ENCODE measurements around the gene PLLP. TPM values are rescaled to one million over a fixed set of nuclear protein-coding genes. Genes with fewer than 3 reads are reported as not detected.
A peak's percentile ranks its signal among the peaks of the same experiment; 100 is the strongest.

Gene PLLP
- total RNA-seq, 1 donor from 2014 or later, result 5.2 TPM

DNA sequence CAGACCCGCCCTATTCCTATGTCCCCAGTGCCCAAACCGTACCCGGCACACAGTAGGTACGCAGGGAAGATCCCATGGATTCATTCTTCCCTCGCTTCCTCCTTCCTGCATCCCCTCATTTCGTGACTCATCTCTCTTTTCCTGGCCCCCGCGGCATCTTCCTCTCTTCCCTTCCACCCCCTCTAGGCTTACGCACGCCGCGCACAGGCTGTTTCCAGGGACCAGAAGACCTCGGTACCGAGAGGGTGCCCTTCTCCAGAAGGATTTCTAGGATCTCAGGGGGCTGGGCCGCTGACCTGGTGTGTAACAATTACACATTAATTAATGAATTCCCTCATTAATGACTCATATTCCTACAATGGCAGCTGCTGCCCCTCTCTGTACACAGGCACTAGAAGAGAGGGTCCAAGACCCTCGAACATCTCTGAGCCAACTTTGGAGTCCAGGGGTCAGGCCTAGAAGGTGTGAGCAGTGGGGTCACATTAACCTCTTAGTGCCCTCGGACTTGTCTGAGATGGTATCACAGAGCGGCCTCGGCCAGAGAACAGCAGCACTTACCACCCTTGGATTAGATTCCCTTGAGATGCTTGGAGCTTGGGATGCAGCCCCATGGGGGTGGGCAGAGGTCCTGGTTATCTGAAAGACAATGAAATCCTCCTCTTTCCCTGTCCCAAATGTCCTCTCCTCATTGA is 16.8 kb upstream of the PLLP start:
- TF ChIP-seq, protein P1, sequence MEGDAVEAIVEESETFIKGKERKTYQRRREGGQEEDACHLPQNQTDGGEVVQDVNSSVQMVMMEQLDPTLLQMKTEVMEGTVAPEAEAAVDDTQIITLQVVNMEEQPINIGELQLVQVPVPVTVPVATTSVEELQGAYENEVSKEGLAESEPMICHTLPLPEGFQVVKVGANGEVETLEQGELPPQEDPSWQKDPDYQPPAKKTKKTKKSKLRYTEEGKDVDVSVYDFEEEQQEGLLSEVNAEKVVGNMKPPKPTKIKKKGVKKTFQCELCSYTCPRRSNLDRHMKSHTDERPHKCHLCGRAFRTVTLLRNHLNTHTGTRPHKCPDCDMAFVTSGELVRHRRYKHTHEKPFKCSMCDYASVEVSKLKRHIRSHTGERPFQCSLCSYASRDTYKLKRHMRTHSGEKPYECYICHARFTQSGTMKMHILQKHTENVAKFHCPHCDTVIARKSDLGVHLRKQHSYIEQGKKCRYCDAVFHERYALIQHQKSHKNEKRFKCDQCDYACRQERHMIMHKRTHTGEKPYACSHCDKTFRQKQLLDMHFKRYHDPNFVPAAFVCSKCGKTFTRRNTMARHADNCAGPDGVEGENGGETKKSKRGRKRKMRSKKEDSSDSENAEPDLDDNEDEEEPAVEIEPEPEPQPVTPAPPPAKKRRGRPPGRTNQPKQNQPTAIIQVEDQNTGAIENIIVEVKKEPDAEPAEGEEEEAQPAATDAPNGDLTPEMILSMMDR (IDR thresholded peaks at IDR 0.05; ENCODE audit: borderline replicate concordance), result no peak
- no peak for DNase-seq
- no peaks in the 10 kb centered on the region for H3K36me3 ChIP-seq
- peak overlapping the region; percentile 65 for H3K4me3 ChIP-seq
- intact Hi-C loops (cut with micrococcal nuclease), result loop anchor here (2.0 kb wide), 1 partner anchor 116 kb away; no protein-coding TSS in a partner anchor
- H3K4me1 ChIP-seq, result peaks cover 44% of the 10 kb centered on the region
- no peaks in the 10 kb centered on the region for H3K27me3 ChIP-seq (ENCODE audit: low read depth)
- peak overlapping the region; percentile 95 for H3K27ac ChIP-seq (replicated peaks)
- no peaks in the 10 kb centered on the region for H3K9me3 ChIP-seq (replicated peaks)

DNA sequence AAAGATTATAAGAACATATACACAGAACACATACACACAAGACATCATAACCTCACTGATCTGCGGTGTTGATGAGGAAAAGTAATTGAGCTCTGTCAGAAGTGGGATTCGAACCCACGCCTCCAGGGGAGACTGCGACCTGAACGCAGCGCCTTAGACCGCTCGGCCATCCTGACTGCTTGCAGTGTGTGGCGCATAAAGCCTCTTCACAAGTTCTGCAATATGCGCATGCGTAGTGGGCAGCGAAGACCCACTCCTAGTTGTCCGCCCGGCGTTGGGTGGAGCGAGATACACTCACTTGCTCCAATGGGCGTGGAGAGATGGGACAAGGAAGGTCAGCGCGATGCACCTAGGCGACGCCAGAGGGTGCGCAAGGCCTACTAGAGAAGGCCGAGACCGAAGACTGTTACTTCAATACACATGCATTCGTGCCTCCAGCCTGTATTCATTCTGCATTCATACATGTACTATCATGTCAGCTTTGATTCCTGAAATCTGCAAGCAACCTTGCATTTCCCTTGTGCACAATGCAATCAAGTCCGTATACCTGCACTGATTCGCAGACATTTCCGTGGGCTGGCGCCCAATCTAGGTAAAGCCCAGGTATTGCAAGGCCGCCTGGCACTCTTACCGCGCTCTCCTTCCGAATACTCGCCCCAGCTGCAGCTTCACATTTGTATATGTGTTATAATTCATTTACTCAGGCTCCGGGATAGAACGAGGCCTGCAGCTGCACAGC is 16.1 kb upstream of the PLLP start:
- no peaks in the 10 kb centered on the region for H3K9me3 ChIP-seq (replicated peaks)
- peak; percentile 98 for DNase-seq
- no peaks in the 10 kb centered on the region for H3K27me3 ChIP-seq (ENCODE audit: low read depth)
- intact Hi-C loops (cut with micrococcal nuclease), result loop anchor here (2.0 kb wide), 1 partner anchor 116 kb away; no protein-coding TSS in a partner anchor
- no peaks in the 10 kb centered on the region for H3K36me3 ChIP-seq
- TF ChIP-seq, protein P1 (IDR thresholded peaks at IDR 0.05; ENCODE audit: borderline replicate concordance), result peak; percentile 98
- H3K4me1 ChIP-seq, result peaks cover 42% of the 10 kb centered on the region
- H3K4me3 ChIP-seq, result peak overlapping the region; percentile 65
- peak overlapping the region; percentile 95 for H3K27ac ChIP-seq (replicated peaks)

DNA sequence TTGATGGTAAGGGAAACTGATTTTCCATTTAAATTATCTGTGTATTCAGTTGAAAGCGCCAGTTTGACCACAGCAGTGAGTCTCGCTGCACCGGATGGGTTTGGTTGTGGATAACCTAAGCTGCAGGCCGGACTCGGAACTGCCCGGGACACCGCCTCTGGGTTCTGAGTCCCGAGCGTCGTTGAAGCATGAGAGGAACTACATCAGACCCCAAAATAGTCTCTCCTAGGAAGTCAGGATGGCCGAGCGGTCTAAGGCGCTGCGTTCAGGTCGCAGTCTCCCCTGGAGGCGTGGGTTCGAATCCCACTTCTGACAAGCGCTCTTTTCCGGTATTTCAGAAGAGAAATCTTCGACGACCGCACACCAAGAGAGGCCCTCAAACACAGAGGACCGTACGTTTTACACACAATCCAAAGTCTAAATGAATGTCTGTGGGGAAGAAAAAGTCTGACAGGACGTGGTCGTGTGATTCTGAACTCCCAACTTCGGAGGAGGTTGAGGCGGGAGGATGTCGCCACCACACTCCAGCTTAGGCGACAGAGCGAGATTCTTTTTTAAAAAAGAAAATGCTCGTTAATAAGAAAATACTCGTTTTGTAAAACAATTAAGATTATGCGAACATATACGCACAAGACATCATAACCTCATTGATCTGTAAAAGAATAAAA is 15.4 kb upstream of the PLLP start:
- Histone ChIP-seq H3K4me1 (peaks cover 35% of the 10 kb centered on the region), H3K4me3 (peak overlapping the region; percentile 65), H3K9me3 (replicated peaks) (no peaks in the 10 kb centered on the region), H3K36me3 (no peaks in the 10 kb centered on the region), H3K27me3 (ENCODE audit: low read depth) (no peaks in the 10 kb centered on the region), H3K27ac (replicated peaks) (peak overlapping the region; percentile 95)
- peak; percentile 83 for DNase-seq
- intact Hi-C loops (cut with micrococcal nuclease), result loop anchor here (2.0 to 5.0 kb wide), 2 partner anchors 53 to 117 kb away; partner anchors contain the start of gene ARL2BP
- TF ChIP-seq, protein P1 (IDR thresholded peaks at IDR 0.05; ENCODE audit: borderline replicate concordance), result peak; percentile 64

DNA sequence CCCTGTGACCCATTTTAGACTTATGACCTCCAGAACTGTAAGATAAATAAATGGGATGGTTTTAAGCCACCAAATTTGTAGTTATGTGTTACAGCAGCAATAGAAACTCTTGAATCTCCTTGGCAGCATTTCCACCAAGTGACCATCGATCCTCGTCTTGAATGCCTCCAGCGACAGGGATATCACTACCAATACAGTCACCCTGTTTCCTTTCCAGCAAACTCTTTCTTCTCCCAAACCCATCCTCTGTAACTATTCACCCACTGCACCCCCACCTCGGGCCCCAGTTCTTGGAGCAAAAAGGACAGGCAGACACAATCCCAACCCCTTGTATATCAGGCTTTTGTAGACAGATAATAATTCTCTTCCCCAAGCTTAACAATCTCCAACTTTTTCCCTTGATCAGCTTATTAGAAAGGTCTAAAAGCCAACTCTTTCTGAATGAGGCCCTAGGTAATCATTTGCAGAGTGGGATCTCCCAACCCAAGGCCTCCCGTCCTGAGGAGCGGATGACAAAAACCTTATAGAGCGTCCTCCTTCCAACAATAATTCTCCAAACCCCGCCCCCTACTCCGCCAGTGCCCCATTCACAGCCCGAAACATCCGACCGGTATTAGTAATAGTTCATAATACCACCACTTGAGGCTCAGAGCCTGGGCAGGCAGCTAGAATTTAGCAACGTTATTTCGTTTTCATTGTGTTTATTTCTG is 14.7 kb upstream of the PLLP start:
- Histone ChIP-seq H3K4me3 (peak overlapping the region; percentile 65), H3K27me3 (ENCODE audit: low read depth) (no peaks in the 10 kb centered on the region), H3K27ac (replicated peaks) (peak overlapping the region; percentile 95), H3K9me3 (replicated peaks) (no peaks in the 10 kb centered on the region), H3K4me1 (peaks cover 28% of the 10 kb centered on the region), H3K36me3 (no peaks in the 10 kb centered on the region)
- TF ChIP-seq, protein P1 (IDR thresholded peaks at IDR 0.05; ENCODE audit: borderline replicate concordance), result no peak
- intact Hi-C loops (cut with micrococcal nuclease), result loop anchor here (5.0 kb wide), 1 partner anchor 52 kb away; the partner anchor contains the start of gene ARL2BP
- no peak for DNase-seq

DNA sequence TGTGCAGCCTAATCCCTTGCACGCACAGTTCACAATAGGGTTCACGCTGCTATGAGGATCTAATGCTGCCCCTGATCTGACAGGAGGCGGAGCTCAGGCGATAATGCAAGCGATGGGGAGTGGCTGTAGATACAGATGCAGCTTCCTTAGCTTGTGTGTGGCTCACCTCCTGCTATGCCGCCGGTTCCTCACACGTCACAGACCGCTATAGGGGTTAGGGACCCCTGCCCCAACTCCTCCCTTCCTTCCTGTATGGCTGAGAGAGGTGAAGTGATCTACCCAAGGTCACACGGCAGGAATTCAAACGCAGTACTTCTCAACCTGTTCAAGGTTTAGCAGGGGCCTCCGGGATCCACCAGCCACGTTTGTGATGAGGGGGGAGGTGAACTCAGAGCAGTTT is 13.4 kb upstream of the PLLP start:
- DNase-seq, result no peak
- intact Hi-C loops (cut with micrococcal nuclease), result loop anchor here (5.0 kb wide), 1 partner anchor 51 kb away; the partner anchor contains the start of gene ARL2BP
- Histone ChIP-seq H3K4me1 (peaks cover 21% of the 10 kb centered on the region), H3K27ac (replicated peaks) (no peak overlapping the region), H3K27me3 (ENCODE audit: low read depth) (no peaks in the 10 kb centered on the region), H3K9me3 (replicated peaks) (no peaks in the 10 kb centered on the region), H3K4me3 (no peak overlapping the region), H3K36me3 (no peaks in the 10 kb centered on the region)
- TF ChIP-seq, protein P1 (IDR thresholded peaks at IDR 0.05; ENCODE audit: borderline replicate concordance), result no peak

All from left ventricle myocardium inferior (tissue), 1 donor.